Measurements from ENCODE around the gene S1PR3.

DNA sequence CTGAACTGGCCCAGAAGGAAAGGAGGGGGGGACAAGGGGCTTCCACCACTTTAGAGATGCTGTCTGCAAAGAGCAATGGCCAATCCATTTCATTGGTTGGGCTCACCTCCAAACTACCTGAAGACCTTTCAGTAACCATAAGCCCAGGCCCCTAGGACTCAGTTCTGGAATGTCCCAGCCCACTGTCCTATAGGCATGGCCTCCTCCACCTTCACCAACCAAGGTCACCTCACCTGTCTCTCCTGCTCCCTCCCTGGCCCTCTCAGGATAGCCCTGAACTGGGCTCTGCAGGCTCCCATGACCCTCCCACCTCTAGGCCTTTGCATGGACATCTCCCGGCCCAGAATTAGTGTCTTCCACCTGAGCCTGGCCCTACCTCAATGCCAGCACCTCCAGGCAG lies 22.4 kb downstream of the S1PR3 start:
- TF ChIP-seq, protein P1, sequence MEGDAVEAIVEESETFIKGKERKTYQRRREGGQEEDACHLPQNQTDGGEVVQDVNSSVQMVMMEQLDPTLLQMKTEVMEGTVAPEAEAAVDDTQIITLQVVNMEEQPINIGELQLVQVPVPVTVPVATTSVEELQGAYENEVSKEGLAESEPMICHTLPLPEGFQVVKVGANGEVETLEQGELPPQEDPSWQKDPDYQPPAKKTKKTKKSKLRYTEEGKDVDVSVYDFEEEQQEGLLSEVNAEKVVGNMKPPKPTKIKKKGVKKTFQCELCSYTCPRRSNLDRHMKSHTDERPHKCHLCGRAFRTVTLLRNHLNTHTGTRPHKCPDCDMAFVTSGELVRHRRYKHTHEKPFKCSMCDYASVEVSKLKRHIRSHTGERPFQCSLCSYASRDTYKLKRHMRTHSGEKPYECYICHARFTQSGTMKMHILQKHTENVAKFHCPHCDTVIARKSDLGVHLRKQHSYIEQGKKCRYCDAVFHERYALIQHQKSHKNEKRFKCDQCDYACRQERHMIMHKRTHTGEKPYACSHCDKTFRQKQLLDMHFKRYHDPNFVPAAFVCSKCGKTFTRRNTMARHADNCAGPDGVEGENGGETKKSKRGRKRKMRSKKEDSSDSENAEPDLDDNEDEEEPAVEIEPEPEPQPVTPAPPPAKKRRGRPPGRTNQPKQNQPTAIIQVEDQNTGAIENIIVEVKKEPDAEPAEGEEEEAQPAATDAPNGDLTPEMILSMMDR (IDR thresholded peaks at IDR 0.05): no peak
- TF ChIP-seq POLR2A (IDR thresholded peaks at IDR 0.05): no peak

Data from thyroid gland (tissue), 4 donors.